WTC11 (cell line): ENCODE results near the gene ACOX2. TPM values are rescaled to one million over a fixed set of nuclear protein-coding genes. Genes with fewer than 3 reads are reported as not detected.
A peak's percentile ranks its signal among the peaks of the same experiment; 100 is the strongest.

ENCODE experiments used
- ATAC-seq: fragments of 200-7000 bp; cut with Tn5 transposase; 2 replicates; pipeline ENCODE4 v1.10.0; 2021; ENCODE audit warnings: mild to moderate bottlenecking, moderate library complexity
- CTCF ChIA-PET: fragments of 300-600 bp; sonication (Branson Sonifier 250); formaldehyde crosslinking; loops from one replicate; lab custom pipeline; 2021; ENCODE audit warnings: antibody characterized with exemption; lab: Charles Lee
- POLR2A ChIA-PET: fragments of 350-600 bp; sonication (Branson Sonifier 250); formaldehyde crosslinking; loops from one replicate; lab custom pipeline; 2021; ENCODE audit warnings: antibody characterized with exemption; lab: Charles Lee
- DNase-seq: peaks from one replicate; pipeline ENCODE4 v3.0.0; 2021; ENCODE audit warnings: low spot score
- H3K27ac Mint-ChIP-seq: 2 replicates; pipeline ENCODE4 v1.8.0; 2021; ENCODE audit warnings: mixed read lengths
- H3K27me3 Mint-ChIP-seq: 2 replicates; pipeline ENCODE4 v1.8.0; 2021; ENCODE audit warnings: low read depth, mild to moderate bottlenecking, moderate library complexity, mixed read lengths
- H3K36me3 Mint-ChIP-seq: 2 replicates; pipeline ENCODE4 v1.8.0; 2021; ENCODE audit warnings: mixed read lengths
- H3K4me1 Mint-ChIP-seq: 2 replicates; pipeline ENCODE4 v1.8.0; 2022; ENCODE audit warnings: mixed read lengths
- H3K4me3 Mint-ChIP-seq: 2 replicates; pipeline ENCODE4 v1.8.0; 2021; ENCODE audit warnings: mild to moderate bottlenecking, moderate library complexity, mixed read lengths
- H3K9me3 Mint-ChIP-seq: 2 replicates; pipeline ENCODE4 v1.8.0; 2021; ENCODE audit warnings: mixed read lengths
- EMX1 ChIP-seq: fragments of 250-450 bp; sonication (Bioruptor Pico); IDR thresholded peaks from 2 replicates; pipeline ENCODE4 v1.8.0; 2021; ENCODE audit warnings: mild to moderate bottlenecking
- FOXK1 ChIP-seq: sonication (generic); formaldehyde crosslinking; IDR thresholded peaks from 2 replicates; pipeline ENCODE4 v1.8.0; 2022; ENCODE audit warnings: mild to moderate bottlenecking, moderate library complexity, missing genetic modification reagents
- IRF2 ChIP-seq: sonication (generic); formaldehyde crosslinking; IDR thresholded peaks from 2 replicates; pipeline ENCODE4 v1.8.0; 2022; ENCODE audit warnings: low read depth, missing genetic modification reagents, borderline replicate concordance
- MYBL2 ChIP-seq: sonication (generic); formaldehyde crosslinking; IDR thresholded peaks from 2 replicates; pipeline ENCODE4 v1.8.1; 2023; ENCODE audit warnings: mild to moderate bottlenecking, moderate library complexity, missing genetic modification reagents
- NR2C2 ChIP-seq: sonication (generic); formaldehyde crosslinking; IDR thresholded peaks from 2 replicates; pipeline ENCODE4 v1.8.0; 2022; ENCODE audit warnings: mild to moderate bottlenecking, missing genetic modification reagents
- RELA ChIP-seq: sonication (generic); formaldehyde crosslinking; IDR thresholded peaks from 2 replicates; pipeline ENCODE4 v1.8.1; 2022; ENCODE audit warnings: missing genetic modification reagents, mild to moderate bottlenecking, borderline replicate concordance
- TCF7 ChIP-seq: sonication (generic); formaldehyde crosslinking; IDR thresholded peaks from 2 replicates; pipeline ENCODE4 v1.8.0; 2022; ENCODE audit warnings: mild to moderate bottlenecking, low read depth, missing genetic modification reagents, moderate library complexity
- TEAD4 ChIP-seq: sonication (generic); formaldehyde crosslinking; IDR thresholded peaks from 2 replicates; pipeline ENCODE4 v1.8.0; 2022; ENCODE audit warnings: mild to moderate bottlenecking, missing genetic modification reagents
- ZNF121 ChIP-seq: sonication (generic); formaldehyde crosslinking; IDR thresholded peaks from 2 replicates; pipeline ENCODE4 v1.8.0; 2023; ENCODE audit warnings: missing genetic modification reagents
- ZNF219 ChIP-seq: sonication (generic); formaldehyde crosslinking; IDR thresholded peaks from 2 replicates; pipeline ENCODE4 v1.8.0; 2023; ENCODE audit warnings: missing genetic modification reagents, mild to moderate bottlenecking, borderline replicate concordance
- ZNF317 ChIP-seq: sonication (generic); formaldehyde crosslinking; IDR thresholded peaks from 2 replicates; pipeline ENCODE4 v1.8.1; 2023; ENCODE audit warnings: low read depth, mild to moderate bottlenecking, moderate library complexity, missing genetic modification reagents, borderline replicate concordance
- total RNA-seq: library from RNA; stranded (reverse); gene quantifications from 3 replicates; pipeline ENCODE4 v1.2.3, GENCODE V29; 2021
- TF ChIP-seq, protein P1 (sequence below): fragments of 250-450 bp; sonication (Bioruptor Pico); IDR thresholded peaks from 2 replicates; pipeline ENCODE4 v1.9.0; 2021; ENCODE audit warnings: mild to moderate bottlenecking
- TF ChIP-seq, protein P2 (sequence below): sonication (generic); formaldehyde crosslinking; conservative IDR thresholded peaks from 2 replicates; pipeline ENCODE4 v1.8.1; 2022; ENCODE audit warnings: mild to moderate bottlenecking, missing genetic modification reagents
- TF ChIP-seq, protein P3 (sequence below): sonication (generic); formaldehyde crosslinking; IDR thresholded peaks from 2 replicates; pipeline ENCODE4 v1.8.1; 2022; ENCODE audit warnings: mild to moderate bottlenecking, missing genetic modification reagents, moderate library complexity, borderline replicate concordance
- TF ChIP-seq, protein P4 (sequence below): sonication (generic); formaldehyde crosslinking; IDR thresholded peaks from 2 replicates; pipeline ENCODE4 v1.8.1; 2022; ENCODE audit warnings: low read depth, mild to moderate bottlenecking, moderate library complexity, missing genetic modification reagents, borderline replicate concordance
- TF ChIP-seq, protein P5 (sequence below): sonication (generic); formaldehyde crosslinking; conservative IDR thresholded peaks from 2 replicates; pipeline ENCODE4 v1.8.1; 2023; ENCODE audit warnings: mild to moderate bottlenecking, low read depth, missing genetic modification reagents, moderate library complexity
- TF ChIP-seq, protein P6 (sequence below): sonication (generic); formaldehyde crosslinking; IDR thresholded peaks from 2 replicates; pipeline ENCODE4 v1.8.0; 2023; ENCODE audit warnings: missing genetic modification reagents, mild to moderate bottlenecking, borderline replicate concordance
- TF ChIP-seq, protein P7 (sequence below): fragments of 250-450 bp; sonication (Bioruptor Pico); IDR thresholded peaks from 2 replicates; pipeline ENCODE4 v1.9.0; 2021; ENCODE audit warnings: mild to moderate bottlenecking
- TF ChIP-seq, protein P8 (sequence below): sonication (generic); formaldehyde crosslinking; IDR thresholded peaks from 2 replicates; pipeline ENCODE4 v1.8.1; 2022; ENCODE audit warnings: low read depth, missing genetic modification reagents, borderline replicate concordance

The ACOX2 gene
- total RNA-seq, 1 experiment from 2014 or later, result 1.1 TPM

DNA sequence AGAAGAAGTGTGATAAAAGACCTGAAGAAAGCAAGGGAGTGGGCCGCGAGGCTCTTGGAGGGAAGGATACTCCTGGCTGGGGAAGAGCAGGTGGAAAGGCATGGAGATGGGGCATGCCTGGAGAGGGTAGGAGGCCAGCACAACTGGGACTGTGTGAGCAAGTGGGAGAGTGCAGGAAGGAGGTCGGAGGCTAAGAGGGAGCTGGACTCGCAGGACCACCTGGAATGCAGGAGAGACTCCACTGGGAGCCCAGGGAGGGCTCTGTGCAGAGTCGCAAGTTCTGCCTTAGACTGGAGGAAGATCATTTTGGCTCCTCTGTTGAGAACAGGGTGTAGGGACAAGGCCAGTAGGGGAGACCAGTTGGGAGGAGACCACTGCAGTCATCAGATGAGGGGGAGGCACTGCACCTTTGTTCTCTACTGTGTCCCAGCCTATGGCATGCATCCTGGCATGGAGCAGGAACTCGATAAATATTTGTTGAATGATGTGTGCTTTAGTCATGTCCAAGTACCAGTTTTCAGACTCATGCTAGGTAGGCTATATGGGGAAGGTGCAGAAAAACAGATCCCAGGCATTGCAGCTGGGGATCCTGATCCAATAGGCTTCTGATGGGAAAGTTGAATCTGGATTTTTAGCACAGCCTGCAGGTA, 26.5 kb upstream of the ACOX2 start:
- Mint-ChIP-seq H3K27ac (0 out of 2 replicates have a peak overlapping the region, but pooled peaks have one; percentile 1), H3K4me3 (no peak overlapping the region), H3K36me3 (peaks cover 2% of the 10 kb centered on the region; the same call in 1 of the 2 replicates)
- POLR2A ChIA-PET, result no interaction called here
- ATAC-seq, result no peak
- no peak for DNase-seq
- no peak for TF ChIP-seq FOXK1
- TF ChIP-seq, all 79 proteins: peak for 0
- no peaks in the 10 kb centered on the region; the same call in 1 of the 2 replicates for H3K27me3 Mint-ChIP-seq
- H3K9me3 Mint-ChIP-seq, result peaks cover 12% of the 10 kb centered on the region
- CTCF ChIA-PET, result no interaction called here
- H3K4me1 Mint-ChIP-seq, result peaks cover 41% of the 10 kb centered on the region

DNA sequence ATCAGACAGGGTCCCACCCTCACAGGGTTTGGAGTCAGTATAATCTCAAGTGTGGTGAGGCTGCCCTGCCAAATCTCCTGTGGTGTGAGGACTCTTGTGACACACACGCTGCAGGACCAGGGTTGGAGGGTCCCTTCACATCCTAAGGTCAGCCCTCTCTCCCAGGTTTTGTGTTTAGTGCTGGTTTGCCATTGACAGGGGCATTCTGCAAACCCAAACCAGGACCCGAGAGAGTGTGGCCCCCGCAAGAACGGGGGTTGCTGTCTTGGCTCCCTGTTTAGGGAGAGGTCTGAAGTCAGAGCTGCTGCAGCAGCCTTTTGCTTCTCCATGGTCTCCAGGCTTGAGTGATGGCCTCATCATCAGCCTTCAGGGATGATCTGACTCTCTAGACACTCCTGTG, 25.5 kb upstream of the ACOX2 start:
- CTCF ChIA-PET, result no interaction called here
- Mint-ChIP-seq H3K36me3 (peaks cover 2% of the 10 kb centered on the region; the same call in 1 of the 2 replicates), H3K4me3 (no peak overlapping the region)
- TF ChIP-seq ZNF317 (no peak), TEAD4 (CRISPR knock-in tag) (no peak), IRF2 (CRISPR knock-in tag) (no peak), ZNF121 (CRISPR knock-in tag) (no peak), NR2C2 (CRISPR knock-in tag) (no peak), RELA (no peak), TCF7 (CRISPR knock-in tag) (no peak), MYBL2 (CRISPR knock-in tag) (no peak), ZNF219 (CRISPR knock-in tag) (no peak), EMX1 (no peak)
- TF ChIP-seq, protein P1, sequence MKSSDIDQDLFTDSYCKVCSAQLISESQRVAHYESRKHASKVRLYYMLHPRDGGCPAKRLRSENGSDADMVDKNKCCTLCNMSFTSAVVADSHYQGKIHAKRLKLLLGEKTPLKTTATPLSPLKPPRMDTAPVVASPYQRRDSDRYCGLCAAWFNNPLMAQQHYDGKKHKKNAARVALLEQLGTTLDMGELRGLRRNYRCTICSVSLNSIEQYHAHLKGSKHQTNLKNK, result no peak
- TF ChIP-seq, protein P2, sequence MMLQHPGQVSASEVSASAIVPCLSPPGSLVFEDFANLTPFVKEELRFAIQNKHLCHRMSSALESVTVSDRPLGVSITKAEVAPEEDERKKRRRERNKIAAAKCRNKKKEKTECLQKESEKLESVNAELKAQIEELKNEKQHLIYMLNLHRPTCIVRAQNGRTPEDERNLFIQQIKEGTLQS (CRISPR knock-in tag), result no peak
- TF ChIP-seq, protein P3, sequence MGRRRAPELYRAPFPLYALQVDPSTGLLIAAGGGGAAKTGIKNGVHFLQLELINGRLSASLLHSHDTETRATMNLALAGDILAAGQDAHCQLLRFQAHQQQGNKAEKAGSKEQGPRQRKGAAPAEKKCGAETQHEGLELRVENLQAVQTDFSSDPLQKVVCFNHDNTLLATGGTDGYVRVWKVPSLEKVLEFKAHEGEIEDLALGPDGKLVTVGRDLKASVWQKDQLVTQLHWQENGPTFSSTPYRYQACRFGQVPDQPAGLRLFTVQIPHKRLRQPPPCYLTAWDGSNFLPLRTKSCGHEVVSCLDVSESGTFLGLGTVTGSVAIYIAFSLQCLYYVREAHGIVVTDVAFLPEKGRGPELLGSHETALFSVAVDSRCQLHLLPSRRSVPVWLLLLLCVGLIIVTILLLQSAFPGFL (CRISPR knock-in tag), result no peak
- TF ChIP-seq, protein P4, sequence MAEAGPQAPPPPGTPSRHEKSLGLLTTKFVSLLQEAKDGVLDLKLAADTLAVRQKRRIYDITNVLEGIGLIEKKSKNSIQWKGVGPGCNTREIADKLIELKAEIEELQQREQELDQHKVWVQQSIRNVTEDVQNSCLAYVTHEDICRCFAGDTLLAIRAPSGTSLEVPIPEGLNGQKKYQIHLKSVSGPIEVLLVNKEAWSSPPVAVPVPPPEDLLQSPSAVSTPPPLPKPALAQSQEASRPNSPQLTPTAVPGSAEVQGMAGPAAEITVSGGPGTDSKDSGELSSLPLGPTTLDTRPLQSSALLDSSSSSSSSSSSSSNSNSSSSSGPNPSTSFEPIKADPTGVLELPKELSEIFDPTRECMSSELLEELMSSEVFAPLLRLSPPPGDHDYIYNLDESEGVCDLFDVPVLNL (CRISPR knock-in tag), result no peak
- TF ChIP-seq, protein P5, sequence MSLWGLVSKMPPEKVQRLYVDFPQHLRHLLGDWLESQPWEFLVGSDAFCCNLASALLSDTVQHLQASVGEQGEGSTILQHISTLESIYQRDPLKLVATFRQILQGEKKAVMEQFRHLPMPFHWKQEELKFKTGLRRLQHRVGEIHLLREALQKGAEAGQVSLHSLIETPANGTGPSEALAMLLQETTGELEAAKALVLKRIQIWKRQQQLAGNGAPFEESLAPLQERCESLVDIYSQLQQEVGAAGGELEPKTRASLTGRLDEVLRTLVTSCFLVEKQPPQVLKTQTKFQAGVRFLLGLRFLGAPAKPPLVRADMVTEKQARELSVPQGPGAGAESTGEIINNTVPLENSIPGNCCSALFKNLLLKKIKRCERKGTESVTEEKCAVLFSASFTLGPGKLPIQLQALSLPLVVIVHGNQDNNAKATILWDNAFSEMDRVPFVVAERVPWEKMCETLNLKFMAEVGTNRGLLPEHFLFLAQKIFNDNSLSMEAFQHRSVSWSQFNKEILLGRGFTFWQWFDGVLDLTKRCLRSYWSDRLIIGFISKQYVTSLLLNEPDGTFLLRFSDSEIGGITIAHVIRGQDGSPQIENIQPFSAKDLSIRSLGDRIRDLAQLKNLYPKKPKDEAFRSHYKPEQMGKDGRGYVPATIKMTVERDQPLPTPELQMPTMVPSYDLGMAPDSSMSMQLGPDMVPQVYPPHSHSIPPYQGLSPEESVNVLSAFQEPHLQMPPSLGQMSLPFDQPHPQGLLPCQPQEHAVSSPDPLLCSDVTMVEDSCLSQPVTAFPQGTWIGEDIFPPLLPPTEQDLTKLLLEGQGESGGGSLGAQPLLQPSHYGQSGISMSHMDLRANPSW (CRISPR knock-in tag), result no peak
- TF ChIP-seq, protein P6, sequence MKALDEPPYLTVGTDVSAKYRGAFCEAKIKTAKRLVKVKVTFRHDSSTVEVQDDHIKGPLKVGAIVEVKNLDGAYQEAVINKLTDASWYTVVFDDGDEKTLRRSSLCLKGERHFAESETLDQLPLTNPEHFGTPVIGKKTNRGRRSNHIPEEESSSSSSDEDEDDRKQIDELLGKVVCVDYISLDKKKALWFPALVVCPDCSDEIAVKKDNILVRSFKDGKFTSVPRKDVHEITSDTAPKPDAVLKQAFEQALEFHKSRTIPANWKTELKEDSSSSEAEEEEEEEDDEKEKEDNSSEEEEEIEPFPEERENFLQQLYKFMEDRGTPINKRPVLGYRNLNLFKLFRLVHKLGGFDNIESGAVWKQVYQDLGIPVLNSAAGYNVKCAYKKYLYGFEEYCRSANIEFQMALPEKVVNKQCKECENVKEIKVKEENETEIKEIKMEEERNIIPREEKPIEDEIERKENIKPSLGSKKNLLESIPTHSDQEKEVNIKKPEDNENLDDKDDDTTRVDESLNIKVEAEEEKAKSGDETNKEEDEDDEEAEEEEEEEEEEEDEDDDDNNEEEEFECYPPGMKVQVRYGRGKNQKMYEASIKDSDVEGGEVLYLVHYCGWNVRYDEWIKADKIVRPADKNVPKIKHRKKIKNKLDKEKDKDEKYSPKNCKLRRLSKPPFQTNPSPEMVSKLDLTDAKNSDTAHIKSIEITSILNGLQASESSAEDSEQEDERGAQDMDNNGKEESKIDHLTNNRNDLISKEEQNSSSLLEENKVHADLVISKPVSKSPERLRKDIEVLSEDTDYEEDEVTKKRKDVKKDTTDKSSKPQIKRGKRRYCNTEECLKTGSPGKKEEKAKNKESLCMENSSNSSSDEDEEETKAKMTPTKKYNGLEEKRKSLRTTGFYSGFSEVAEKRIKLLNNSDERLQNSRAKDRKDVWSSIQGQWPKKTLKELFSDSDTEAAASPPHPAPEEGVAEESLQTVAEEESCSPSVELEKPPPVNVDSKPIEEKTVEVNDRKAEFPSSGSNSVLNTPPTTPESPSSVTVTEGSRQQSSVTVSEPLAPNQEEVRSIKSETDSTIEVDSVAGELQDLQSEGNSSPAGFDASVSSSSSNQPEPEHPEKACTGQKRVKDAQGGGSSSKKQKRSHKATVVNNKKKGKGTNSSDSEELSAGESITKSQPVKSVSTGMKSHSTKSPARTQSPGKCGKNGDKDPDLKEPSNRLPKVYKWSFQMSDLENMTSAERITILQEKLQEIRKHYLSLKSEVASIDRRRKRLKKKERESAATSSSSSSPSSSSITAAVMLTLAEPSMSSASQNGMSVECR (CRISPR knock-in tag), result no peak
- TF ChIP-seq, protein P7, sequence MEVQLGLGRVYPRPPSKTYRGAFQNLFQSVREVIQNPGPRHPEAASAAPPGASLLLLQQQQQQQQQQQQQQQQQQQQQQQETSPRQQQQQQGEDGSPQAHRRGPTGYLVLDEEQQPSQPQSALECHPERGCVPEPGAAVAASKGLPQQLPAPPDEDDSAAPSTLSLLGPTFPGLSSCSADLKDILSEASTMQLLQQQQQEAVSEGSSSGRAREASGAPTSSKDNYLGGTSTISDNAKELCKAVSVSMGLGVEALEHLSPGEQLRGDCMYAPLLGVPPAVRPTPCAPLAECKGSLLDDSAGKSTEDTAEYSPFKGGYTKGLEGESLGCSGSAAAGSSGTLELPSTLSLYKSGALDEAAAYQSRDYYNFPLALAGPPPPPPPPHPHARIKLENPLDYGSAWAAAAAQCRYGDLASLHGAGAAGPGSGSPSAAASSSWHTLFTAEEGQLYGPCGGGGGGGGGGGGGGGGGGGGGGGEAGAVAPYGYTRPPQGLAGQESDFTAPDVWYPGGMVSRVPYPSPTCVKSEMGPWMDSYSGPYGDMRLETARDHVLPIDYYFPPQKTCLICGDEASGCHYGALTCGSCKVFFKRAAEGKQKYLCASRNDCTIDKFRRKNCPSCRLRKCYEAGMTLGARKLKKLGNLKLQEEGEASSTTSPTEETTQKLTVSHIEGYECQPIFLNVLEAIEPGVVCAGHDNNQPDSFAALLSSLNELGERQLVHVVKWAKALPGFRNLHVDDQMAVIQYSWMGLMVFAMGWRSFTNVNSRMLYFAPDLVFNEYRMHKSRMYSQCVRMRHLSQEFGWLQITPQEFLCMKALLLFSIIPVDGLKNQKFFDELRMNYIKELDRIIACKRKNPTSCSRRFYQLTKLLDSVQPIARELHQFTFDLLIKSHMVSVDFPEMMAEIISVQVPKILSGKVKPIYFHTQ, result no peak
- TF ChIP-seq, protein P8, sequence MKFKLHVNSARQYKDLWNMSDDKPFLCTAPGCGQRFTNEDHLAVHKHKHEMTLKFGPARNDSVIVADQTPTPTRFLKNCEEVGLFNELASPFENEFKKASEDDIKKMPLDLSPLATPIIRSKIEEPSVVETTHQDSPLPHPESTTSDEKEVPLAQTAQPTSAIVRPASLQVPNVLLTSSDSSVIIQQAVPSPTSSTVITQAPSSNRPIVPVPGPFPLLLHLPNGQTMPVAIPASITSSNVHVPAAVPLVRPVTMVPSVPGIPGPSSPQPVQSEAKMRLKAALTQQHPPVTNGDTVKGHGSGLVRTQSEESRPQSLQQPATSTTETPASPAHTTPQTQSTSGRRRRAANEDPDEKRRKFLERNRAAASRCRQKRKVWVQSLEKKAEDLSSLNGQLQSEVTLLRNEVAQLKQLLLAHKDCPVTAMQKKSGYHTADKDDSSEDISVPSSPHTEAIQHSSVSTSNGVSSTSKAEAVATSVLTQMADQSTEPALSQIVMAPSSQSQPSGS (CRISPR knock-in tag), result no peak

More for the DNA sequence above, 25.5 kb upstream of the ACOX2 start:
- peak overlapping the region; percentile 71; the same call in 1 of the 2 replicates for H3K27ac Mint-ChIP-seq
- H3K4me1 Mint-ChIP-seq, result peaks cover 46% of the 10 kb centered on the region
- POLR2A ChIA-PET, result no interaction called here
- H3K27me3 Mint-ChIP-seq, result no peaks in the 10 kb centered on the region; the same call in 1 of the 2 replicates
- DNase-seq (no peak), ATAC-seq (no peak)
- peaks cover 12% of the 10 kb centered on the region for H3K9me3 Mint-ChIP-seq
